GM23338 (cell line): ENCODE measurements around the gene LATS2. TPM values are rescaled to one million over a fixed set of nuclear protein-coding genes. Genes with fewer than 3 reads are reported as not detected.

Experiments used
- ATAC-seq: fragments of 200-7000 bp; cut with Tn5 transposase; 3 replicates; pipeline ENCODE4 v1.9.1; 2020
- DNase-seq: peaks from one replicate; pipeline ENCODE4 v3.0.0-alpha.2; 2015; ENCODE audit warnings: low spot score
- H2AFZ ChIP-seq: fragments of 200-600 bp; sonication (generic); 2 replicates; pipeline ENCODE4 v1.8.0; 2016; ENCODE audit warnings: antibody characterized with exemption, mild to moderate bottlenecking, moderate library complexity
- H3F3A ChIP-seq: fragments of 200-600 bp; sonication (generic); replicated peaks from 2 replicates; pipeline ENCODE4 v1.8.0; 2017; ENCODE audit warnings: antibody characterized with exemption, mixed run types, low read depth
- H3K27ac ChIP-seq: fragments of 200-600 bp; sonication (generic); 2 replicates; pipeline ENCODE4 v1.6.1; 2016; ENCODE audit warnings: low read depth
- H3K27me3 ChIP-seq: fragments of 200-600 bp; sonication (generic); 2 replicates; pipeline ENCODE4 v1.8.0; 2016; ENCODE audit warnings: mild to moderate bottlenecking, mixed run types, moderate library complexity; ENCODE audit not compliant: insufficient read depth
- H3K36me3 ChIP-seq: fragments of 200-600 bp; sonication (generic); 2 replicates; pipeline ENCODE4 v1.8.0; 2016; ENCODE audit warnings: mild to moderate bottlenecking; ENCODE audit not compliant: insufficient read depth
- H3K4me1 ChIP-seq: fragments of 200-600 bp; sonication (generic); 2 replicates; pipeline ENCODE4 v1.8.0; 2016; ENCODE audit warnings: mild to moderate bottlenecking, moderate library complexity; ENCODE audit not compliant: insufficient read depth
- H3K4me2 ChIP-seq: fragments of 200-600 bp; sonication (generic); 2 replicates; pipeline ENCODE4 v1.7.1; 2017; ENCODE audit warnings: mixed run types
- H3K4me3 ChIP-seq: fragments of 200-600 bp; sonication (generic); 2 replicates; pipeline ENCODE4 v1.6.1; 2016; ENCODE audit warnings: mixed run types
- H3K79me2 ChIP-seq: fragments of 200-600 bp; sonication (generic); replicated peaks from 2 replicates; pipeline ENCODE4 v1.8.0; 2017; ENCODE audit warnings: mild to moderate bottlenecking; ENCODE audit not compliant: insufficient read depth
- H3K9me2 ChIP-seq: fragments of 200-600 bp; sonication (generic); 2 replicates; pipeline ENCODE4 v1.8.0; 2017; ENCODE audit not compliant: insufficient read depth
- H4K20me1 ChIP-seq: fragments of 200-600 bp; sonication (generic); replicated peaks from 2 replicates; pipeline ENCODE4 v1.8.0; 2017; ENCODE audit warnings: mild to moderate bottlenecking; ENCODE audit not compliant: insufficient read depth
- H3K27ac Mint-ChIP-seq: 2 replicates; pipeline ENCODE4 v1.8.0; 2020; ENCODE audit warnings: inconsistent platforms, mild to moderate bottlenecking, moderate library complexity, mixed read lengths
- H3K27me3 Mint-ChIP-seq: 3 replicates; pipeline ENCODE4 v1.8.0; 2022; ENCODE audit warnings: low read depth, mild to moderate bottlenecking, moderate library complexity, mixed read lengths, inconsistent platforms; ENCODE audit not compliant: insufficient read depth, poor library complexity
- H3K36me3 Mint-ChIP-seq: 3 replicates; pipeline ENCODE4 v1.8.0; 2021; ENCODE audit warnings: low read depth, mild to moderate bottlenecking, inconsistent platforms, moderate library complexity, mixed read lengths
- H3K4me1 Mint-ChIP-seq: 3 replicates; pipeline ENCODE4 v1.8.0; 2020; ENCODE audit warnings: mild to moderate bottlenecking, inconsistent platforms, mixed read lengths
- H3K4me3 Mint-ChIP-seq: 3 replicates; pipeline ENCODE4 v1.8.0; 2021; ENCODE audit warnings: moderate library complexity, mild to moderate bottlenecking, inconsistent platforms, mixed read lengths
- H3K9me3 Mint-ChIP-seq: 3 replicates; pipeline ENCODE4 v1.8.0; 2020; ENCODE audit warnings: moderate library complexity, mild to moderate bottlenecking, inconsistent platforms, mixed read lengths
- CREB1 ChIP-seq: fragments of 250-450 bp; sonication (Bioruptor Pico); IDR thresholded peaks from 2 replicates; pipeline ENCODE4 v1.5.0; 2020; ENCODE audit warnings: low read depth, mild to moderate bottlenecking, moderate library complexity
- CTCF ChIP-seq, 2 experiments: fragments of 200-600 bp in 1 of 2; sonication (generic) in 1 of 2; conservative IDR thresholded peaks; 2 replicates each; pipeline versions ENCODE4 v1.5.1 to v1.6.1; 2016 to 2017; ENCODE audit warnings: antibody characterized with exemption in 2 of 2, low read depth in 2 of 2, mild to moderate bottlenecking in 2 of 2, moderate library complexity in 1 of 2
- ETS1 ChIP-seq: IDR thresholded peaks from 2 replicates; pipeline ENCODE4 v1.6.1; 2016; ENCODE audit warnings: antibody characterized with exemption
- EZH2 ChIP-seq: fragments of 200-600 bp; sonication (generic); IDR thresholded peaks from one replicate; pipeline ENCODE4 v1.8.0; 2017; ENCODE audit warnings: antibody characterized with exemption, mild to moderate bottlenecking, low read depth; ENCODE audit not compliant: unreplicated experiment
- EZH2phosphoT487 ChIP-seq: fragments of 200-600 bp; sonication (generic); IDR thresholded peaks from one replicate; pipeline ENCODE4 v1.8.1; 2018; ENCODE audit warnings: antibody characterized with exemption; ENCODE audit not compliant: unreplicated experiment
- JUNB ChIP-seq: IDR thresholded peaks from one replicate; pipeline ENCODE4 v1.6.1; 2016; ENCODE audit warnings: antibody characterized with exemption; ENCODE audit not compliant: unreplicated experiment
- NANOG ChIP-seq: IDR thresholded peaks from 2 replicates; pipeline ENCODE4 v1.6.1; 2016; ENCODE audit warnings: antibody characterized with exemption, borderline replicate concordance
- POLR2AphosphoS5 ChIP-seq: IDR thresholded peaks from 2 replicates; pipeline ENCODE4 v1.6.1; 2016; ENCODE audit warnings: antibody characterized with exemption, low read depth
- REST ChIP-seq: IDR thresholded peaks from one replicate; pipeline ENCODE4 v1.6.1; 2018; ENCODE audit warnings: antibody characterized with exemption; ENCODE audit not compliant: unreplicated experiment
- STAT1 ChIP-seq: IDR thresholded peaks from one replicate; pipeline ENCODE4 v1.6.1; 2016; ENCODE audit warnings: antibody characterized with exemption; ENCODE audit not compliant: unreplicated experiment
- ZNF114 ChIP-seq: fragments of 250-450 bp; sonication (Bioruptor Pico); IDR thresholded peaks from 2 replicates; pipeline ENCODE4 v1.5.0; 2020; ENCODE audit warnings: mild to moderate bottlenecking, moderate library complexity
- ZNF331 ChIP-seq: fragments of 250-450 bp; sonication (Bioruptor Pico); IDR thresholded peaks from 2 replicates; pipeline ENCODE4 v1.5.0; 2020; ENCODE audit warnings: low read depth, mild to moderate bottlenecking, moderate library complexity
- ZNF462 ChIP-seq: fragments of 250-450 bp; sonication (Bioruptor Pico); IDR thresholded peaks from 2 replicates; pipeline ENCODE4 v1.5.0; 2020; ENCODE audit warnings: mild to moderate bottlenecking, moderate library complexity
- polyA plus RNA-seq: library from polyadenylated mRNA; unstranded; fragments of >200 nt; fragmentation: Nextera tagmentation; extraction: Ambion mirVana; gene quantifications from 2 replicates; pipeline ENCODE4 v1.2.1, GENCODE V29; 2016
- total RNA-seq: library from RNA; depleted of rRNA; stranded (reverse); fragments of >200 nt; shearing (Covaris generic); gene quantifications from 2 replicates; pipeline ENCODE4 v1.2.3, GENCODE V29; 2014

LATS2 gene
- total and polyA plus RNA-seq, 2 experiments from 2014 or later: 10.5 to 25.4 TPM

- Mint-ChIP-seq H3K4me3 (no peak overlapping the region), H3K27me3 (peaks cover 17% of the 10 kb centered on the region), H3K9me3 (no peaks in the 10 kb centered on the region), H3K4me1 (peaks cover 56% of the 10 kb centered on the region), H3K36me3 (peaks cover 24% of the 10 kb centered on the region; the same call in 2 of the 3 replicates), H3K27ac (peak overlapping the region; percentile 61)
- Histone ChIP-seq H3K9me2 (no peaks in the 10 kb centered on the region), H3K27me3 (no peaks in the 10 kb centered on the region), H3K27ac (no peak overlapping the region), H3F3A (no peaks in the 10 kb centered on the region), H3K4me2 (no peak overlapping the region), H3K79me2 (peaks cover 99% of the 10 kb centered on the region), H2AFZ (no peak overlapping the region), H3K4me1 (peaks cover 40% of the 10 kb centered on the region), H4K20me1 (peaks cover 52% of the 10 kb centered on the region), H3K36me3 (0 out of 2 replicates have a peak, but pooled peaks cover 4% of the 10 kb centered on the region), H3K4me3 (no peak overlapping the region)
- DNase-seq: no peak
- no peak for TF ChIP-seq POLR2AphosphoS5
- no peak for TF ChIP-seq CREB1 (CRISPR knock-in tag)
- no peak for TF ChIP-seq ZNF462 (CRISPR knock-in tag)
- no peak for TF ChIP-seq JUNB
- no peak for TF ChIP-seq EZH2
- no peak for TF ChIP-seq ETS1
- no peak for TF ChIP-seq ZNF331 (CRISPR knock-in tag)
- TF ChIP-seq STAT1: no peak
- TF ChIP-seq EZH2phosphoT487: no peak
- TF ChIP-seq REST: no peak
- TF ChIP-seq CTCF (conservative IDR thresholded peaks at IDR 0.05; ENCODE audit: low read depth in 2 of 2): no peak
- TF ChIP-seq NANOG: no peak
- TF ChIP-seq ZNF114 (CRISPR knock-in tag): no peak
- no peak for ATAC-seq
These were observed 5.8 kb downstream of the LATS2 start for GRCh38 chr13:21055511-21056045.
